SK-N-SH (cell line): ENCODE results near the gene RAI1. TPM values are rescaled to one million over a fixed set of nuclear protein-coding genes. Genes with fewer than 3 reads are reported as not detected.

Experiments used
- CTCF ChIA-PET: fragments of 300-600, 350-600 bp; formaldehyde crosslinking; extraction: SDS; loops from one replicate; lab custom pipeline; 2021; lab: Yijun Ruan, JAX
- POLR2A ChIA-PET: fragments of 350-600 bp; sonication (Branson Sonifier 250); formaldehyde crosslinking; extraction: SDS; loops from one replicate; lab custom pipeline; 2020; ENCODE audit warnings: antibody characterized with exemption, inconsistent platforms; lab: Yijun Ruan, JAX
- DNase-seq: peaks from one replicate; pipeline ENCODE4 v3.0.0; 2012
- H2AFZ ChIP-seq: fragments of 200-600 bp; sonication (generic); 2 replicates; pipeline ENCODE4 v1.8.1; 2016; ENCODE audit warnings: antibody characterized with exemption, mild to moderate bottlenecking, low read depth
- H3F3A ChIP-seq: fragments of 200-600 bp; sonication (generic); replicated peaks from 2 replicates; pipeline ENCODE3; 2016; ENCODE audit warnings: antibody characterized with exemption, mild to moderate bottlenecking; ENCODE audit not compliant: insufficient read depth
- H3K27ac ChIP-seq, 2 experiments: fragments of 200-500 bp in 1 of 2; fragments of 200-600 bp in 1 of 2; sonication (Bioruptor generic) in 1 of 2; sonication (generic), shearing (Covaris generic) in 1 of 2; 2 replicates each; pipeline versions ENCODE4 v1.5.1 to v1.6.1; 2014 to 2016; ENCODE audit warnings: low read depth in 2 of 2, inconsistent platforms in 1 of 2, low read length in 1 of 2, mild to moderate bottlenecking in 1 of 2, mixed read lengths in 1 of 2
- H3K27me3 ChIP-seq: fragments of 200-600 bp; sonication (generic), shearing (Covaris generic); 2 replicates; pipeline ENCODE4 v1.6.1; 2016; ENCODE audit warnings: mixed run types; ENCODE audit not compliant: insufficient read depth
- H3K36me3 ChIP-seq, 2 experiments: fragments of 200-500 bp in 1 of 2; fragments of 200-600 bp in 1 of 2; sonication (Bioruptor generic) in 1 of 2; sonication (generic) in 1 of 2; replicated peaks in 1 of 2; 2 replicates each; pipeline versions ENCODE3 to v1.5.1; 2014 to 2016; ENCODE audit warnings: low read length in 1 of 2, mild to moderate bottlenecking in 1 of 2; ENCODE audit not compliant: insufficient read depth in 2 of 2, control insufficient read depth in 1 of 2
- H3K4me1 ChIP-seq, 2 experiments: fragments of 200-500 bp in 1 of 2; fragments of 200-600 bp in 1 of 2; sonication (Bioruptor generic) in 1 of 2; sonication (generic), shearing (Covaris generic) in 1 of 2; 2 replicates each; pipeline versions ENCODE4 v1.5.1 to v1.6.1; 2014 to 2016; ENCODE audit warnings: low read depth in 1 of 2, low read length in 1 of 2, mixed run types in 1 of 2; ENCODE audit not compliant: insufficient read depth in 2 of 2, control insufficient read depth in 1 of 2
- H3K4me2 ChIP-seq: fragments of 200-600 bp; sonication (generic), shearing (Covaris generic); 2 replicates; pipeline ENCODE4 v1.6.1; 2017; ENCODE audit warnings: mixed run types
- H3K4me3 ChIP-seq, 2 experiments: fragments of 200-500 bp in 1 of 2; fragments of 200-600 bp in 1 of 2; sonication (Bioruptor generic) in 1 of 2; sonication (generic), shearing (Covaris generic) in 1 of 2; 2 replicates each; pipeline versions ENCODE4 v1.5.1 to v1.8.1; 2014 to 2016; ENCODE audit warnings: low read depth in 2 of 2, inconsistent platforms in 1 of 2, low read length in 1 of 2, mild to moderate bottlenecking in 1 of 2, mixed read lengths in 1 of 2, moderate library complexity in 1 of 2
- H3K79me2 ChIP-seq: fragments of 200-600 bp; sonication (generic); 2 replicates; pipeline ENCODE4 v1.8.1; 2017; ENCODE audit warnings: mild to moderate bottlenecking; ENCODE audit not compliant: insufficient read depth
- H3K9ac ChIP-seq: fragments of 200-600 bp; sonication (generic); 2 replicates; pipeline ENCODE4 v1.6.1; 2017; ENCODE audit warnings: mixed run types
- H3K9me2 ChIP-seq: fragments of 200-600 bp; sonication (generic); 2 replicates; pipeline ENCODE4 v1.6.1; 2017; ENCODE audit warnings: mixed run types
- H3K9me3 ChIP-seq: fragments of 200-600 bp; sonication (generic); 2 replicates; pipeline ENCODE4 v1.6.1; 2017; ENCODE audit warnings: mixed run types, mild to moderate bottlenecking, moderate library complexity
- H4K20me1 ChIP-seq: fragments of 200-600 bp; sonication (generic); 2 replicates; pipeline ENCODE4 v1.6.1; 2017; ENCODE audit warnings: mild to moderate bottlenecking, mixed run types; ENCODE audit not compliant: insufficient read depth
- CHD2 ChIP-seq: fragments of 150-350 bp; IDR thresholded peaks from 2 replicates; pipeline ENCODE4 v1.6.1; 2018; ENCODE audit warnings: low read length; ENCODE audit not compliant: partially characterized antibody
- CTCF ChIP-seq: fragments of 200-600 bp; sonication (generic); IDR thresholded peaks from 2 replicates; pipeline ENCODE4 v1.6.1; 2017; ENCODE audit warnings: antibody characterized with exemption, mild to moderate bottlenecking, moderate library complexity
- ELF1 ChIP-seq: IDR thresholded peaks from 2 replicates; pipeline ENCODE4 v1.4.0; 2012
- FOSL2 ChIP-seq: IDR thresholded peaks from 2 replicates; pipeline ENCODE4 v1.4.0; 2012; ENCODE audit warnings: low read depth, mild to moderate bottlenecking, moderate library complexity, borderline replicate concordance
- FOXJ3 ChIP-seq: sonication (generic); formaldehyde crosslinking; IDR thresholded peaks from 2 replicates; pipeline ENCODE4 v1.5.1; 2020; ENCODE audit warnings: mild to moderate bottlenecking, missing genetic modification reagents
- GABPA ChIP-seq: IDR thresholded peaks from 2 replicates; pipeline ENCODE4 v1.4.0; 2012; ENCODE audit warnings: low read depth, mild to moderate bottlenecking
- MXI1 ChIP-seq: IDR thresholded peaks from 2 replicates; pipeline ENCODE4 v1.6.1; 2012; ENCODE audit warnings: mild to moderate bottlenecking, low read depth, low read length, improper control_type of control experiment
- NFIC ChIP-seq: IDR thresholded peaks from 2 replicates; pipeline ENCODE4 v1.4.0; 2012; ENCODE audit warnings: borderline replicate concordance
- RAD21 ChIP-seq: IDR thresholded peaks from 2 replicates; pipeline ENCODE4 v1.6.1; 2012; ENCODE audit warnings: mild to moderate bottlenecking, low read length
- RFX5 ChIP-seq: IDR thresholded peaks from 2 replicates; pipeline ENCODE4 v1.6.1; 2012; ENCODE audit warnings: mild to moderate bottlenecking, improper control_type of control experiment, low read length
- SIN3A ChIP-seq: IDR thresholded peaks from 2 replicates; pipeline ENCODE4 v1.6.1; 2012; ENCODE audit warnings: low read depth, mild to moderate bottlenecking, low read length, moderate library complexity, borderline replicate concordance
- SMC3 ChIP-seq: IDR thresholded peaks from 2 replicates; pipeline ENCODE4 v1.6.1; 2012; ENCODE audit warnings: low read depth, low read length, improper control_type of control experiment
- TAF1 ChIP-seq: IDR thresholded peaks from 2 replicates; pipeline ENCODE4 v1.6.1; 2012; ENCODE audit warnings: low read depth, mild to moderate bottlenecking, low read length, moderate library complexity, borderline replicate concordance
- TCF12 ChIP-seq: IDR thresholded peaks from 2 replicates; pipeline ENCODE4 v1.4.0; 2012
- TEAD4 ChIP-seq: IDR thresholded peaks from 2 replicates; pipeline ENCODE4 v1.4.0; 2012; ENCODE audit warnings: mild to moderate bottlenecking, borderline replicate concordance; ENCODE audit not compliant: insufficient read depth
- WGBS: methylation state at CpG from one replicate; pipeline ENCODE4 v1.1.6; 2017; ENCODE audit warnings: low lambda C conversion rate; 5-methylcytosine and 5-hydroxymethylcytosine counted together
- polyA plus RNA-seq, 3 experiments: library from polyadenylated mRNA; depleted of rRNA; stranded (reverse); fragments of >200 nt; gene quantifications; 2 replicates each; pipeline ENCODE4 v1.2.3, GENCODE V29; 2012
- TF ChIP-seq, protein P1 (sequence below): IDR thresholded peaks from 2 replicates; pipeline ENCODE4 v1.6.1; 2012; ENCODE audit warnings: mild to moderate bottlenecking, low read depth, low read length, moderate library complexity
- TF ChIP-seq, protein P2 (sequence below): fragments of 150-350 bp; IDR thresholded peaks from 2 replicates; pipeline ENCODE4 v1.6.1; 2016; ENCODE audit warnings: mild to moderate bottlenecking, low read depth, low read length

The RAI1 gene
- polyA plus RNA-seq, 1 of the 3 experiments (the other 2 are of a cell fraction), result 4.7 TPM

DNA sequence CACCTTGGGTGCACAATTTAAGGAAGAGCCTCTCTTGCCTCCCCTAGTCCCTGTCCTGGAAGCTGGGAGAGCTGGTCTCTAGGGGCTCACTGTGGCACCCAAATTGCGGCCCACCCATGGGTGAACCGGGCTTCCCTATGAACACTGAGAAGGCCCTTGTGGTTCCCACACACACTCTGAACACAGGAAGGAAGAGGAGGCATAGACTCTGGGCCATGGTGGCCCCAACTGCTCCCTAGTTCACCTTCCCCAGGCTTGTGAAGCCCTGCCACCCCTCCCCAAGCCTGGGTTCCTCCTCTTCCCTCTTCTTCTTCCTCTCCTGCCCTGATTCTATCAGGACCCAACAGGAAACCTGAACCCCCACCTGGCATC, 145.1 kb downstream of the RAI1 start:
- CTCF ChIA-PET, result interaction anchor here (0.9 to 4.1 kb wide), 5 partner anchors 14 to 146 kb away, joined by 3 to 20 read pairs (median 4); partner anchors contain the start of gene RAI1
- H3K9ac ChIP-seq, result no peak overlapping the region
- H3K9me3 ChIP-seq, result no peaks in the 10 kb centered on the region
- H3K36me3 ChIP-seq, result no peaks in the 10 kb centered on the region
- H4K20me1 ChIP-seq, result peaks cover 7% of the 10 kb centered on the region; the same call in 1 of the 2 replicates
- H3K4me2 ChIP-seq, result no peak overlapping the region
- peak overlapping the region in 1 of 2 experiments; percentile 97; a peak in 1 of 4 replicates for H3K27ac ChIP-seq
- H3K4me3 ChIP-seq, result no peak overlapping the region
- WGBS, result 92% methylated on average over 2 of the region's 2 CpGs
- H3K4me1 ChIP-seq, result peaks cover 27 to 85% of the 10 kb centered on the region in 2 experiments
- H2AFZ ChIP-seq, result no peak overlapping the region
- TF ChIP-seq ELF1 (no peak), MXI1 (no peak), FOXJ3 (CRISPR knock-in tag) (no peak), CHD2 (no peak), TAF1 (no peak), TCF12 (no peak), GABPA (no peak), SMC3 (no peak), FOSL2 (no peak), RAD21 (no peak), CTCF (no peak), NFIC (no peak), TEAD4 (no peak), RFX5 (no peak), SIN3A (no peak)
- TF ChIP-seq, protein P1, sequence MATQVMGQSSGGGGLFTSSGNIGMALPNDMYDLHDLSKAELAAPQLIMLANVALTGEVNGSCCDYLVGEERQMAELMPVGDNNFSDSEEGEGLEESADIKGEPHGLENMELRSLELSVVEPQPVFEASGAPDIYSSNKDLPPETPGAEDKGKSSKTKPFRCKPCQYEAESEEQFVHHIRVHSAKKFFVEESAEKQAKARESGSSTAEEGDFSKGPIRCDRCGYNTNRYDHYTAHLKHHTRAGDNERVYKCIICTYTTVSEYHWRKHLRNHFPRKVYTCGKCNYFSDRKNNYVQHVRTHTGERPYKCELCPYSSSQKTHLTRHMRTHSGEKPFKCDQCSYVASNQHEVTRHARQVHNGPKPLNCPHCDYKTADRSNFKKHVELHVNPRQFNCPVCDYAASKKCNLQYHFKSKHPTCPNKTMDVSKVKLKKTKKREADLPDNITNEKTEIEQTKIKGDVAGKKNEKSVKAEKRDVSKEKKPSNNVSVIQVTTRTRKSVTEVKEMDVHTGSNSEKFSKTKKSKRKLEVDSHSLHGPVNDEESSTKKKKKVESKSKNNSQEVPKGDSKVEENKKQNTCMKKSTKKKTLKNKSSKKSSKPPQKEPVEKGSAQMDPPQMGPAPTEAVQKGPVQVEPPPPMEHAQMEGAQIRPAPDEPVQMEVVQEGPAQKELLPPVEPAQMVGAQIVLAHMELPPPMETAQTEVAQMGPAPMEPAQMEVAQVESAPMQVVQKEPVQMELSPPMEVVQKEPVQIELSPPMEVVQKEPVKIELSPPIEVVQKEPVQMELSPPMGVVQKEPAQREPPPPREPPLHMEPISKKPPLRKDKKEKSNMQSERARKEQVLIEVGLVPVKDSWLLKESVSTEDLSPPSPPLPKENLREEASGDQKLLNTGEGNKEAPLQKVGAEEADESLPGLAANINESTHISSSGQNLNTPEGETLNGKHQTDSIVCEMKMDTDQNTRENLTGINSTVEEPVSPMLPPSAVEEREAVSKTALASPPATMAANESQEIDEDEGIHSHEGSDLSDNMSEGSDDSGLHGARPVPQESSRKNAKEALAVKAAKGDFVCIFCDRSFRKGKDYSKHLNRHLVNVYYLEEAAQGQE, result no peak
- TF ChIP-seq, protein P2, sequence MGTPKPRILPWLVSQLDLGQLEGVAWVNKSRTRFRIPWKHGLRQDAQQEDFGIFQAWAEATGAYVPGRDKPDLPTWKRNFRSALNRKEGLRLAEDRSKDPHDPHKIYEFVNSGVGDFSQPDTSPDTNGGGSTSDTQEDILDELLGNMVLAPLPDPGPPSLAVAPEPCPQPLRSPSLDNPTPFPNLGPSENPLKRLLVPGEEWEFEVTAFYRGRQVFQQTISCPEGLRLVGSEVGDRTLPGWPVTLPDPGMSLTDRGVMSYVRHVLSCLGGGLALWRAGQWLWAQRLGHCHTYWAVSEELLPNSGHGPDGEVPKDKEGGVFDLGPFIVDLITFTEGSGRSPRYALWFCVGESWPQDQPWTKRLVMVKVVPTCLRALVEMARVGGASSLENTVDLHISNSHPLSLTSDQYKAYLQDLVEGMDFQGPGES, result no peak
- no peaks in the 10 kb centered on the region for H3K79me2 ChIP-seq
- H3F3A ChIP-seq, result peaks cover 4% of the 10 kb centered on the region
- no peak for DNase-seq
- POLR2A ChIA-PET, result interaction anchor here (5.9 kb wide), 1 partner anchor 11 kb away, joined by 44 read pairs; the partner anchor contains the start of gene SREBF1
- H3K27me3 ChIP-seq, result no peaks in the 10 kb centered on the region
- H3K9me2 ChIP-seq, result no peaks in the 10 kb centered on the region
